Pancreas (tissue), 10 donors: ENCODE data around the gene ARHGEF3. TPM values are rescaled to one million over a fixed set of nuclear protein-coding genes. Genes with fewer than 3 reads are reported as not detected.

Experiments used
- ATAC-seq, 4 donors: fragments of 200-7000 bp; cut with Tn5 transposase; one replicate each; pipeline versions ENCODE4 v1.8.0 to v1.9.1; 2020; ENCODE audit warnings: mild to moderate bottlenecking in 4 of 4, moderate library complexity in 4 of 4
- DNase-seq, 6 donors: peaks; one replicate each; pipeline ENCODE4 v3.0.0-alpha.2; 2020
- FAIRE-seq: peaks from 2 replicates; lab custom pipeline; 2012; peaks lifted over from hg19 to GRCh38; lab: Jason Lieb, UNC
- H3K27ac ChIP-seq, 4 donors: fragments of 200-600 bp; sonication (generic); 1 replicate in 3 of 4; 2 replicates in 1 of 4; pipeline versions ENCODE4 v1.5.0 to v1.8.0; 2020
- H3K27me3 ChIP-seq, 4 donors: fragments of 200-600 bp; one replicate each; pipeline ENCODE4 v1.8.0; 2021
- H3K36me3 ChIP-seq, 3 donors: fragments of 200-600 bp; sonication (generic) in 1 of 3; one replicate each; pipeline versions ENCODE4 v1.5.0 to v1.8.0; 2020 to 2021
- H3K4me1 ChIP-seq, 3 donors: fragments of 200-600 bp; one replicate each; pipeline ENCODE4 v1.8.0; 2021
- H3K4me3 ChIP-seq, 4 donors: fragments of 200-600 bp; sonication (generic) in 2 of 4; one replicate each; pipeline versions ENCODE4 v1.5.0 to v1.8.0; 2020 to 2021
- H3K9me3 ChIP-seq, 4 donors: fragments of 200-600 bp; one replicate each; pipeline ENCODE4 v1.8.0; 2021
- WGBS, 2 donors: extraction: QIAGEN DNeasy Blood & Tissue Kit; methylation state at CpG; one replicate each; pipeline ENCODE4 v1.1.7; 2013; 5-methylcytosine and 5-hydroxymethylcytosine counted together
- intact Hi-C, 3 donors: fragments of 100-400 bp; cut with DNase I; formaldehyde crosslinking; loops; one replicate each; pipeline versions ENCODE4 v1.11.1 to v1.14.2; 2022
- polyA plus RNA-seq, 2 donors: library from polyadenylated mRNA; stranded (reverse); fragments of 200-250 nt; gene quantifications; one replicate each; pipeline ENCODE4 v1.2.3, GENCODE V29; 2013
- total RNA-seq, 6 donors: library from RNA; stranded (reverse); fragmentation: NEBNext Ultra II Directional in 4 of 6; extraction: Animal tissue kit (Norgen Biotek cat#: 25700) in 4 of 6; gene quantifications; one replicate each; pipeline versions ENCODE4 v1.2.1 to v1.2.4, GENCODE V29; 2021 to 2023
- TF ChIP-seq, protein P1 (sequence below), 4 donors: fragments of 200-600 bp; sonication (generic) in 3 of 4; IDR thresholded peaks; one replicate each; pipeline versions ENCODE4 v1.5.0 to v1.8.0; 2021; ENCODE audit warnings: antibody characterized with exemption in 4 of 4
- donor health status: healthy with polysubstance abuse.
- donor health status: DM: no; HTN: no; CAD: no; lungs with moderate emphysema.
- donor health status: DM: no; HTN: no; CAD: no.
- donor health status: control.
- donor health status: control.
- donor health status: Bipolar disorder and iron deficiency.
- donor health status: DM: yes; HTN: yes; CAD: no.
- donor health status: DM: no; HTN: no; CAD: no.
- donor health status: DM: no; HTN: no; CAD: no.
- donor health status: DM: yes; HTN: yes; CAD: no.

The ARHGEF3 gene
- total and polyA plus RNA-seq, 8 donors = 11.4 to 36.5 (median 25.6) TPM

DNA sequence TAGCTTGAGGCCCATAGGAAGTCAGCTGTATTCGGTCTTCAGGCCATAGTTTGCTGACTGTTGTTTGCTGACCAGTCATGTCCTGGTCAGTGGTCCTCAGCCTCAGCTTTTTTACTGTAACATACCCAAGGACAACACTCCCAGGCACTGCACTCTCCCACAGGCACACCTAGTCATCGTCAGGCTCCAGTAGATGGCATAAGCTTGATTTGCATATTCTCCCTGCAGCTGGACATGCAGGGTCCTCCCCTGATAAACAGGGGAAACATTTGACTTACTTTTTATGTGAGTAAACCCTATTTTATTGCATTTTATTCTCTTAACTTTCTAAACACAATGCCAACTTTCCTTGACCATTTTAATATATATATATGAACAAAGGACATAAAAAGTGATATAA lies 22.9 kb downstream of the ARHGEF3 start:
- TF ChIP-seq, protein P1, sequence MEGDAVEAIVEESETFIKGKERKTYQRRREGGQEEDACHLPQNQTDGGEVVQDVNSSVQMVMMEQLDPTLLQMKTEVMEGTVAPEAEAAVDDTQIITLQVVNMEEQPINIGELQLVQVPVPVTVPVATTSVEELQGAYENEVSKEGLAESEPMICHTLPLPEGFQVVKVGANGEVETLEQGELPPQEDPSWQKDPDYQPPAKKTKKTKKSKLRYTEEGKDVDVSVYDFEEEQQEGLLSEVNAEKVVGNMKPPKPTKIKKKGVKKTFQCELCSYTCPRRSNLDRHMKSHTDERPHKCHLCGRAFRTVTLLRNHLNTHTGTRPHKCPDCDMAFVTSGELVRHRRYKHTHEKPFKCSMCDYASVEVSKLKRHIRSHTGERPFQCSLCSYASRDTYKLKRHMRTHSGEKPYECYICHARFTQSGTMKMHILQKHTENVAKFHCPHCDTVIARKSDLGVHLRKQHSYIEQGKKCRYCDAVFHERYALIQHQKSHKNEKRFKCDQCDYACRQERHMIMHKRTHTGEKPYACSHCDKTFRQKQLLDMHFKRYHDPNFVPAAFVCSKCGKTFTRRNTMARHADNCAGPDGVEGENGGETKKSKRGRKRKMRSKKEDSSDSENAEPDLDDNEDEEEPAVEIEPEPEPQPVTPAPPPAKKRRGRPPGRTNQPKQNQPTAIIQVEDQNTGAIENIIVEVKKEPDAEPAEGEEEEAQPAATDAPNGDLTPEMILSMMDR (IDR thresholded peaks at IDR 0.05) = no peak
- 45% methylated on average over 2 of the region's 2 CpGs for WGBS, 2 donors
- H3K9me3 ChIP-seq = no peaks in the 10 kb centered on the region
- no peaks in the 10 kb centered on the region for H3K27me3 ChIP-seq
- FAIRE-seq = no peak
- H3K4me3 ChIP-seq = no peak overlapping the region
- no peak for DNase-seq
- intact Hi-C loops = no loop called here
- H3K4me1 ChIP-seq = peaks cover 39 to 61% (median 57%) of the 10 kb centered on the region in 3 donors
- H3K36me3 ChIP-seq = no peaks in the 10 kb centered on the region
- no peak for ATAC-seq
- H3K27ac ChIP-seq = peak overlapping the region in 2 of 4 donors; percentile 62 to 80

- no peak for FAIRE-seq
- H3K27ac ChIP-seq = peak overlapping the region in 2 of 4 donors; percentile 12 to 80
Measured at GRCh38 chr3:56776556-56776950, 25.2 kb downstream of the ARHGEF3 start.

DNA sequence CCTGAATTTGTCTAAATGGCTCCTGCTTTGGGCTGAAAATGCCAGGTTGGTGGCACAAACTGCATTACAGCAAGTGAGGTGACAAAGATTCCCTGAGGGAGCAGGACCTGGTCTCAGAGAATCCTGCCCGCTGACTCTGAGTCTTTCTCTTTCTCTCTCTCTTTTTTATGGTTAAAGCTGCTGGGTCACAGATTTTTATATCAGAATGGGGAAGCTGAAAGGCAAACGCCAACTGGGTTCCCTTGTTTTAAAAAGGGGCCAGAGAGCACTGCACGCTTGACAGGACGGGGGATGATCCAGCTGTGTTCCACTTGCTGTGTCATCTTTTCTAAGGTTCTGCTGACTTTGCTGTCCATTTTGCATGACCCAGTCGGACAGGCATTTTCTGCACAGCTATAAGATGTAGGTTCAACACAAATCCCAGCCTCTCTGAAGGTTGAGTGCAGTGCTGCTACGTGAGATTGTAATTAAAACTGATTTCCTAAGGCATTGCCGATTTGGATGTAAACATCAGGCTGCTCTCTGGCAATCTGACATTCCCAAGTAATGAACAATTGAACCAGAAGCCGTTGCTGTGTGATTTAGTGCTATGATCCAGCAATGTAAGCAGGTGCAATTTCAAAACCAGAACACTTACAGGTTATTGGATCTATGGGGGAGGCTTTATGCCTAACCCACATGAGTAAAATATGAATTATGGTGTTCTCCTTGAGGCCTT lies 25.8 kb downstream of the ARHGEF3 start:
- 55 to 56% methylated on average over 8 of the region's 8 CpGs for WGBS, 2 donors
- Histone ChIP-seq H3K27ac (peak overlapping the region in 2 of 4 donors; percentile 12 to 80), H3K27me3 (no peaks in the 10 kb centered on the region), H3K9me3 (no peaks in the 10 kb centered on the region), H3K4me3 (no peak overlapping the region), H3K36me3 (peaks cover 0 to 17% (median 0%) of the 10 kb centered on the region in 3 donors), H3K4me1 (peaks cover 17 to 32% (median 32%) of the 10 kb centered on the region in 3 donors)
- intact Hi-C loops = no loop called here
- TF ChIP-seq, protein P1 (IDR thresholded peaks at IDR 0.05) = no peak
- FAIRE-seq (no peak), ATAC-seq (peak; percentile 8 to 24 (median 10)), DNase-seq (no peak)

More at GRCh38 chr3:56776556-56776950, 25.2 kb downstream of the ARHGEF3 start:
- Histone ChIP-seq H3K9me3 (no peaks in the 10 kb centered on the region), H3K36me3 (peaks cover 0 to 11% (median 0%) of the 10 kb centered on the region in 3 donors), H3K4me3 (no peak overlapping the region), H3K4me1 (peaks cover 21 to 38% (median 38%) of the 10 kb centered on the region in 3 donors), H3K27me3 (no peaks in the 10 kb centered on the region)
- DNase-seq (no peak), ATAC-seq (peak; percentile 6 to 69 (median 46))
- whole genome bisulfite sequencing, 2 donors = 36 to 43% methylated on average over 3 of the region's 3 CpGs
- intact Hi-C loops = no loop called here
- TF ChIP-seq, protein P1 (IDR thresholded peaks at IDR 0.05) = no peak

- 66 to 68% methylated on average over 7 of the region's 7 CpGs for WGBS, 2 donors
- peaks cover 0 to 19% (median 0%) of the 10 kb centered on the region in 3 donors for H3K36me3 ChIP-seq
- ATAC-seq = peak; percentile 5 to 50 (median 32)
- no peak for DNase-seq
- FAIRE-seq = no peak
- TF ChIP-seq, protein P1 (IDR thresholded peaks at IDR 0.05) = no peak
- no peak overlapping the region for H3K4me3 ChIP-seq
- H3K4me1 ChIP-seq = peaks cover 17 to 31% (median 27%) of the 10 kb centered on the region in 3 donors
- H3K9me3 ChIP-seq = no peaks in the 10 kb centered on the region
- intact Hi-C loops = no loop called here
- H3K27me3 ChIP-seq = no peaks in the 10 kb centered on the region
- peak overlapping the region in 1 of 4 donors; percentile 80 for H3K27ac ChIP-seq
Measured at GRCh38 chr3:56775445-56775837, 26.3 kb downstream of the ARHGEF3 start.

DNA sequence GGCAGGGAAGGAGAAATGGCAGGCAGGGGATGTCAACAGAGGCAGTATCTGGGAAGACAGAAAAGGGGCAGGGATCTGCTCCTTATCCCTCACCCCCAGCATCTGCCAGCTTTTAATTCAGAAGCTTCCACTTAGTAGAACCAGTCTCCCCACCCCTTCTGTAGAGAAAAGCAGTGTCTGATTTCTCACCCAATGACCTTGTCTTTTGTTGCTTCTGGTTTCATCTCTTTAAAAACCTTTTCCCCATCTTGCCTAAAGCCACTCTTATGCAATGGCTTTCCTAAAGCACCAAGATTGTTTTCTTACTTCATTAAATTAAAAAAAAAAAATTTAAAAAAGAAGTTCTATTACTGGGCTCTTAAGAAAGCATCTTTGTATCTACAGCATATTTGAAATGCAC lies 27.8 kb downstream of the ARHGEF3 start:
- Histone ChIP-seq H3K27me3 (no peaks in the 10 kb centered on the region), H3K36me3 (peaks cover 0 to 19% (median 0%) of the 10 kb centered on the region in 3 donors), H3K4me3 (no peak overlapping the region), H3K4me1 (peaks cover 17 to 31% (median 23%) of the 10 kb centered on the region in 3 donors), H3K27ac (no peak overlapping the region), H3K9me3 (no peaks in the 10 kb centered on the region)
- no peak for FAIRE-seq
- DNase-seq = no peak
- no peak for ATAC-seq
- intact Hi-C loops = no loop called here
- TF ChIP-seq, protein P1 (IDR thresholded peaks at IDR 0.05) = no peak
